Osteoblast (primary cell): Measurements from ENCODE around the gene TAS2R42. TPM values are rescaled to one million over a fixed set of nuclear protein-coding genes. Genes with fewer than 3 reads are reported as not detected.

Source experiments
- DNase-seq: peaks from one replicate; pipeline ENCODE4 v3.0.0; 2011; ENCODE audit warnings: low spot score, mixed read lengths; ENCODE audit not compliant: insufficient read length; ENCODE audit errors: missing footprints
- H2AFZ ChIP-seq: 2 replicates; pipeline ENCODE4 v1.6.0; 2011; ENCODE audit warnings: mild to moderate bottlenecking, low read length
- H3K27ac ChIP-seq: 2 replicates; pipeline ENCODE4 v1.5.1; 2011; ENCODE audit warnings: mild to moderate bottlenecking, low read depth, low read length, moderate library complexity
- H3K27me3 ChIP-seq: 2 replicates; pipeline ENCODE4 v1.6.0; 2012; ENCODE audit warnings: mild to moderate bottlenecking, control low read depth, inconsistent platforms, low read length, moderate library complexity; ENCODE audit not compliant: insufficient read depth
- H3K36me3 ChIP-seq: 2 replicates; pipeline ENCODE4 v1.5.1; 2011; ENCODE audit warnings: mild to moderate bottlenecking, low read length, control low read depth, moderate library complexity; ENCODE audit not compliant: insufficient read depth
- H3K4me1 ChIP-seq: 2 replicates; pipeline ENCODE4 v1.5.1; 2011; ENCODE audit warnings: mild to moderate bottlenecking, low read length, control low read depth, moderate library complexity; ENCODE audit not compliant: insufficient read depth
- H3K4me2 ChIP-seq: 2 replicates; pipeline ENCODE4 v1.6.0; 2011; ENCODE audit warnings: mild to moderate bottlenecking, low read length; ENCODE audit not compliant: insufficient read depth
- H3K4me3 ChIP-seq: fragments of 200-600 bp; sonication (generic); 3 replicates; pipeline ENCODE4 v1.5.1; 2012; ENCODE audit warnings: mild to moderate bottlenecking, low read length, inconsistent platforms; ENCODE audit not compliant: insufficient read depth
- H3K79me2 ChIP-seq: 2 replicates; pipeline ENCODE4 v1.6.0; 2012; ENCODE audit warnings: mild to moderate bottlenecking, low read length, control low read depth, inconsistent platforms; ENCODE audit not compliant: insufficient read depth
- H3K9me3 ChIP-seq: 2 replicates; pipeline ENCODE4 v1.5.1; 2011; ENCODE audit warnings: low read depth, low read length, control low read depth
- H4K20me1 ChIP-seq: 2 replicates; pipeline ENCODE4 v1.6.0; 2012; ENCODE audit warnings: mild to moderate bottlenecking, low read length, control low read depth; ENCODE audit not compliant: insufficient read depth
- total RNA-seq: library from RNA; depleted of rRNA; stranded (reverse); fragments of >200 nt; gene quantifications from 2 replicates; pipeline ENCODE4 v1.2.3, GENCODE V29; 2012
- TF ChIP-seq, protein P1 (sequence below): IDR thresholded peaks from 2 replicates; pipeline ENCODE4 v1.5.1; 2011; ENCODE audit warnings: mild to moderate bottlenecking, low read depth, low read length, moderate library complexity; ENCODE audit errors: extremely low read depth

The TAS2R42 gene
- total RNA-seq, 1 donor, result not detected

DNA sequence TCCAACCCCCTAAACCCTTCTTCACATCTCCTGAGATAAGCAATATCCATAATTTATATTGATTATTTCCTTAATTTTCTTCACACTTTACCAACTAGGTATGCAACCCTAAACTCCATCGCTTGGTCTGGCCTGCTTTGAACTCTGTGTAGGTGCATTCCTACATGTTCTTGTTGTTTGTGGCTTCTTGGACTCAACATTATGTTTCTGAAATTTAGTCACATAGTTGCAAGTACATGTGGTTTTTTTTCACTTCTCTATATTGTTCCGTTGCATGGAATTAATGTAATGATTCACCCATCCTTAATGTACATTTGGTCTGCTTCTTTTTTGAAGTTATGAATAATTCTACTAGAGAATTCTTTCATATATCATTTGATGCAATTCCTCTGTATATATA, 50.7 kb downstream of the TAS2R42 start:
- no peak overlapping the region for H2AFZ ChIP-seq
- no peak overlapping the region for H3K27ac ChIP-seq
- no peak overlapping the region for H3K4me3 ChIP-seq
- no peaks in the 10 kb centered on the region for H3K4me1 ChIP-seq
- H3K27me3 ChIP-seq, result no peaks in the 10 kb centered on the region
- DNase-seq, result no peak
- TF ChIP-seq, protein P1, sequence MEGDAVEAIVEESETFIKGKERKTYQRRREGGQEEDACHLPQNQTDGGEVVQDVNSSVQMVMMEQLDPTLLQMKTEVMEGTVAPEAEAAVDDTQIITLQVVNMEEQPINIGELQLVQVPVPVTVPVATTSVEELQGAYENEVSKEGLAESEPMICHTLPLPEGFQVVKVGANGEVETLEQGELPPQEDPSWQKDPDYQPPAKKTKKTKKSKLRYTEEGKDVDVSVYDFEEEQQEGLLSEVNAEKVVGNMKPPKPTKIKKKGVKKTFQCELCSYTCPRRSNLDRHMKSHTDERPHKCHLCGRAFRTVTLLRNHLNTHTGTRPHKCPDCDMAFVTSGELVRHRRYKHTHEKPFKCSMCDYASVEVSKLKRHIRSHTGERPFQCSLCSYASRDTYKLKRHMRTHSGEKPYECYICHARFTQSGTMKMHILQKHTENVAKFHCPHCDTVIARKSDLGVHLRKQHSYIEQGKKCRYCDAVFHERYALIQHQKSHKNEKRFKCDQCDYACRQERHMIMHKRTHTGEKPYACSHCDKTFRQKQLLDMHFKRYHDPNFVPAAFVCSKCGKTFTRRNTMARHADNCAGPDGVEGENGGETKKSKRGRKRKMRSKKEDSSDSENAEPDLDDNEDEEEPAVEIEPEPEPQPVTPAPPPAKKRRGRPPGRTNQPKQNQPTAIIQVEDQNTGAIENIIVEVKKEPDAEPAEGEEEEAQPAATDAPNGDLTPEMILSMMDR, result no peak
- H3K36me3 ChIP-seq, result no peaks in the 10 kb centered on the region
- H3K79me2 ChIP-seq, result peaks cover 56% of the 10 kb centered on the region
- no peaks in the 10 kb centered on the region for H3K9me3 ChIP-seq
- no peak overlapping the region for H3K4me2 ChIP-seq
- H4K20me1 ChIP-seq, result peaks cover 8% of the 10 kb centered on the region

Other genes with a start within 250 kb of the TAS2R42 start
- gene TAS2R14, start 247.7 kb downstream of the TAS2R42 start, total RNA-seq, result 5.9 and 7.2 TPM in 2 replicates
- 4.4 and 6.2 TPM in 2 replicates for gene TAS2R50, start 200.0 kb downstream of the TAS2R42 start, total RNA-seq
- gene TAS2R20, start 188.6 kb downstream of the TAS2R42 start, total RNA-seq, result 5.3 and 5.4 TPM in 2 replicates
- 5.0 and 7.6 TPM in 2 replicates for gene TAS2R19, start 164.3 kb downstream of the TAS2R42 start, total RNA-seq
- gene TAS2R31, start 155.5 kb downstream of the TAS2R42 start, total RNA-seq, result 7.2 and 9.7 TPM in 2 replicates
- 3.5 and 5.4 TPM in 2 replicates for gene TAS2R46, start 124.6 kb downstream of the TAS2R42 start, total RNA-seq
- gene TAS2R43, start 94.6 kb downstream of the TAS2R42 start, total RNA-seq, result 5.0 TPM in 1 of 2 replicates, not detected in the other
- gene TAS2R30, start 52.3 kb downstream of the TAS2R42 start, total RNA-seq, result 8.3 and 9.7 TPM in 2 replicates
- gene SMIM10L1, start 15.7 kb downstream of the TAS2R42 start, total RNA-seq, result 6.8 and 6.9 TPM in 2 replicates
- not detected in 2 replicates for gene PRB3, start 82.8 kb upstream of the TAS2R42 start, total RNA-seq
- not detected in 2 replicates for gene PRB4, start 123.5 kb upstream of the TAS2R42 start, total RNA-seq
- not detected in 2 replicates for gene PRB2, start 208.6 kb upstream of the TAS2R42 start, total RNA-seq